ENCODE results near the gene SLC41A3.

The SLC41A3 gene

GRCh38 chr3:126033051-126033745, 50.7 kb downstream of the SLC41A3 start:
- DNase-seq (ENCODE audit: low spot score): no peak
- TF ChIP-seq, protein P1, sequence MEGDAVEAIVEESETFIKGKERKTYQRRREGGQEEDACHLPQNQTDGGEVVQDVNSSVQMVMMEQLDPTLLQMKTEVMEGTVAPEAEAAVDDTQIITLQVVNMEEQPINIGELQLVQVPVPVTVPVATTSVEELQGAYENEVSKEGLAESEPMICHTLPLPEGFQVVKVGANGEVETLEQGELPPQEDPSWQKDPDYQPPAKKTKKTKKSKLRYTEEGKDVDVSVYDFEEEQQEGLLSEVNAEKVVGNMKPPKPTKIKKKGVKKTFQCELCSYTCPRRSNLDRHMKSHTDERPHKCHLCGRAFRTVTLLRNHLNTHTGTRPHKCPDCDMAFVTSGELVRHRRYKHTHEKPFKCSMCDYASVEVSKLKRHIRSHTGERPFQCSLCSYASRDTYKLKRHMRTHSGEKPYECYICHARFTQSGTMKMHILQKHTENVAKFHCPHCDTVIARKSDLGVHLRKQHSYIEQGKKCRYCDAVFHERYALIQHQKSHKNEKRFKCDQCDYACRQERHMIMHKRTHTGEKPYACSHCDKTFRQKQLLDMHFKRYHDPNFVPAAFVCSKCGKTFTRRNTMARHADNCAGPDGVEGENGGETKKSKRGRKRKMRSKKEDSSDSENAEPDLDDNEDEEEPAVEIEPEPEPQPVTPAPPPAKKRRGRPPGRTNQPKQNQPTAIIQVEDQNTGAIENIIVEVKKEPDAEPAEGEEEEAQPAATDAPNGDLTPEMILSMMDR (IDR thresholded peaks at IDR 0.05; ENCODE audit: borderline replicate concordance, control extremely low read depth, extremely low read depth, insufficient read depth, missing control alignments): no peak
- in situ Hi-C loops (cut with MboI; ENCODE audit: low sequenced_read_pairs, unreplicated experiment): no loop called here

- DNase-seq (ENCODE audit: low spot score): no peak
- TF ChIP-seq, protein P1 (IDR thresholded peaks at IDR 0.05; ENCODE audit: borderline replicate concordance, control extremely low read depth, extremely low read depth, insufficient read depth, missing control alignments): no peak
- in situ Hi-C loops (cut with MboI; ENCODE audit: low sequenced_read_pairs, unreplicated experiment): no loop called here
Observed at GRCh38 chr3:126031981-126032471, 51.9 kb downstream of the SLC41A3 start.

- TF ChIP-seq, protein P1 (IDR thresholded peaks at IDR 0.05; ENCODE audit: borderline replicate concordance, control extremely low read depth, extremely low read depth, insufficient read depth, missing control alignments): no peak
- no peak for DNase-seq (ENCODE audit: low spot score)
- in situ Hi-C loops (cut with MboI; ENCODE audit: low sequenced_read_pairs, unreplicated experiment): no loop called here
Observed at GRCh38 chr3:126030455-126030854, 53.5 kb downstream of the SLC41A3 start.

- in situ Hi-C loops (cut with MboI; ENCODE audit: low sequenced_read_pairs, unreplicated experiment): no loop called here
- TF ChIP-seq, protein P1 (IDR thresholded peaks at IDR 0.05; ENCODE audit: borderline replicate concordance, control extremely low read depth, extremely low read depth, insufficient read depth, missing control alignments): no peak
- DNase-seq (ENCODE audit: low spot score): no peak
Observed at GRCh38 chr3:126029241-126029640, 54.7 kb downstream of the SLC41A3 start.

DNA sequence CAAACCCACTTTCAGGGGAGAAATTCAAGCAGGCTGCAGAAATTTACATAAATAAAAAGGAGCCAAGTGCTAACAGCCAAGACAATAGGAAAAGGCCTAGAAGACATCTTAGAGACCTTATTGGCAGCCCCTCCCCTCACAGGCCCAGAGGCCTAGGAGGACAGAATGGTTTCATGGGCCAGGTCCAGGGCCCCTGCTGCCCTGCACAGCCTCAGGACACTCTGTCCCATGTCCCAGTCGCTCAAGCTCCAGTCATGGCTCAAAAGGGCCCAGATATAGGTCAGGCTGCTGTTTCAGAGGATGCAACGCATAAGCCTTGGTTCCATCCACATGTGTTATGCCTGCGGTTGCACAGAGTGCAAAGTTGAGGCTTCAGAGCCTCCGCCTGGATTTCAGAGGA, 55.8 kb downstream of the SLC41A3 start:
- DNase-seq (ENCODE audit: low spot score): no peak
- in situ Hi-C loops (cut with MboI; ENCODE audit: low sequenced_read_pairs, unreplicated experiment): no loop called here
- TF ChIP-seq, protein P1 (IDR thresholded peaks at IDR 0.05; ENCODE audit: borderline replicate concordance, control extremely low read depth, extremely low read depth, insufficient read depth, missing control alignments): no peak

- no peak for DNase-seq (ENCODE audit: low spot score)
- in situ Hi-C loops (cut with MboI; ENCODE audit: low sequenced_read_pairs, unreplicated experiment): no loop called here
- TF ChIP-seq, protein P1 (IDR thresholded peaks at IDR 0.05; ENCODE audit: borderline replicate concordance, control extremely low read depth, extremely low read depth, insufficient read depth, missing control alignments): no peak
Observed at GRCh38 chr3:126026761-126027160, 57.2 kb downstream of the SLC41A3 start.

All from GM13976 (cell line).